GM18526 (cell line): Measurements from ENCODE around the gene AP2B1.

Experiments
- POLR2A ChIP-seq: IDR thresholded peaks from 3 replicates; pipeline ENCODE4 v1.6.1; 2011; ENCODE audit not compliant: insufficient read length; ENCODE audit errors: extremely low read depth

Gene AP2B1

DNA sequence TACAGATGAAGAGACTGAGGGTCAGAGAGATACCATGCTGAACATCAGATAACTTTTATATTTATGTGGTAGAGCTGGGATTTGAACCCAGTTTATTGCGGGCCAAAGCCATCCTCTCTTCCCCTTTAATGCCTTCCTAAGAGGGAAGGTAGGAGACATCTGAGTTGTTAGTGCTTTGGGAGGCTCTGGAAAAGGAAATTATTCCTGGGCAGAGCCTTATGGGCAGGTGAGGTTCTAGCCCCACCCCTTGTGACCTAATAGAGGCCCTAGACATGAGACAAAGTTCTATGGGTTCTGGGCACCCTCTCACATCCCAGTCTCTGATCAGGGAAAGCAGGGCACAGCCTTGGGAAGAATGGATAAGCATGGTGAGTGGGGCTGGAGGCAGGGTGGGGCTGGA lies 173.5 kb downstream of the AP2B1 start, which contains the start of gene C17orf50:
Gene C17orf50 (plus strand): TSS at position 301 of the 400 bp plus-strand sequence. CDS start 55 bp downstream, at position 356.
- no peak for TF ChIP-seq POLR2A

GRCh38 chr17:35761601-35762000 lies 174.5 kb downstream of the AP2B1 start:
- TF ChIP-seq POLR2A, result no peak

DNA sequence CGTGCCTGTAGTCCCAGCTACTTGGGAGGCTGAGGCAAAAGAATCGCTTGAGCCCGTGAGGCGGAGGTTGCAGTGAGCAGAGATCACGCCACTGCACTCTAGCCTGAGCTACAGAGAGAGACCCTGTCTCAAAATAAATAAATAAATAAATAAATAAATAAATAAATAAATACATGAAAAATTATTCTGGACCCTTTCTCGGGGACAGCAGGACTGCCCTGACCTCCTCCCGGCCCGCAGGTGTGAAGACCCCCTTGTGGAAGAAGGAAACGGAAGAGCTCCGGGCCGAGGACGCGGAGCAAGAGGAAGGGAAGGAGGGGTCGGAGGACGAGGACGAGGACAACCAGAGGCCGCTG lies 176.6 kb downstream of the AP2B1 start:
- no peak for TF ChIP-seq POLR2A

DNA sequence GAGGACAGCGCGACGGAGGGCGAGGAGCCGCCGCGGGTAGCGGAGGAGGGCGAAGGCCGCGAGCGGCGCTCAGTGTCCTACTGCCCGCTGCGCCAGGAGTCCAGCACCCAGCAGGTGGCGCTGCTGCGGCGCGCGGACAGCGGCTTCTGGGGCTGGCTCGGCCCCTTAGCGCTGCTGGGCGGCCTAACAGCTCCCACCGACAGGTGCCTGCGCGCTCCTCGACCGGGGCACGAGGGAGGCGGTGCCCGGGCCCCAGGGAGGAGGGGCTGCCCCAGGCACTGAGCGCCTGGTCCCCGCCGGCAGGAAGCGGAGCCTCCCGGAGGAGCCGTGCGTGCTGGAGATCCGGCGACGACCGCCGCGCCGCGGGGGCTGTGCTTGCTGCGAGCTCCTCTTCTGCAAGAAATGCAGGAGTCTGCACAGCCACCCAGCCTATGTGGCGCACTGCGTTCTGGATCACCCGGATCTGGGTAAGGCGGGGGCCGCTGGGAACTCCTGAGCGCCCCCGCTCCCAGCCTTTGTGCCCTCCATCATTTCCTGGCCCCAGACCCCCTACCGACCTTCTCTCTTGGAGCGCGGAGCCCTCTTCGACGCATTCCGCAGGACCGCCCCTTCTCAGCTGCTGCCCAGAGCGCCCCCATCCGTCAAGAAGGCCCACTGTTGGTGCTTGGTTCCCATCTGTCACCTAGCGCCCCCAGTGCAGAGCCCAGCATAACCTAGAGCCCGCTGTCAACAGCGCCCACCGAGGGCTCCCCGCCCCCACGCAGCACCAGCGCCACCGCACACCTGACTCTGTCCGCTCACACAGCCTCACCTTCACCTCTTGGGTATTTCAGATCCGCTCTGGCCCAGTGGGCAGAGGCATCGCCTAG lies 177.2 kb downstream of the AP2B1 start:
- TF ChIP-seq POLR2A, result no peak

GRCh38 chr17:35765086-35765710 lies 178.1 kb downstream of the AP2B1 start:
- no peak for TF ChIP-seq POLR2A

GRCh38 chr17:35765756-35766488 lies 178.8 kb downstream of the AP2B1 start:
- TF ChIP-seq POLR2A, result no peak

DNA sequence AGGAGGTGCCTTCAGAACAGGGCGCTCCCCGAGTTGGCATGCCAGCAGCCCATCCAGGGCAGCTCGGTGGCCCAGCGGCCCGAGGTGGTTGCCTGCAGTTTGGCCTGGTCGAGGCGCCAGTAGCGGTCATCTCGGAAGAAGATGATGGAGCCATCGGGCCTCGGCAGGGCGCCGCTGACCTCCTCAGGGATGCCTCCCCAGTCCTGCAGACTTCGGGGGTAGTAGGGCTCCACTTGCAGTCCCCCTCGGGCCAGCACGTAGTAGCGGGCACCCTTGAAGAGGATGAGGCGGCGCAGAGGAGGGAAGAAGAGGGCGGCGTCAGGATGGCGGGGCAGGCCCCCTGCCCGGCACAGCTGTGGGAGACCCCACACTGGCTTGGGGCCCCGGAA lies 179.4 kb downstream of the AP2B1 start:
- TF ChIP-seq POLR2A, result no peak

- TF ChIP-seq POLR2A, result no peak
These were observed 179.9 kb downstream of the AP2B1 start for GRCh38 chr17:35766903-35767510.

- TF ChIP-seq POLR2A, result no peak
These were observed 181.7 kb downstream of the AP2B1 start for GRCh38 chr17:35768797-35769196.

GRCh38 chr17:35769895-35770486 lies 182.9 kb downstream of the AP2B1 start:
- TF ChIP-seq POLR2A, result no peak

DNA sequence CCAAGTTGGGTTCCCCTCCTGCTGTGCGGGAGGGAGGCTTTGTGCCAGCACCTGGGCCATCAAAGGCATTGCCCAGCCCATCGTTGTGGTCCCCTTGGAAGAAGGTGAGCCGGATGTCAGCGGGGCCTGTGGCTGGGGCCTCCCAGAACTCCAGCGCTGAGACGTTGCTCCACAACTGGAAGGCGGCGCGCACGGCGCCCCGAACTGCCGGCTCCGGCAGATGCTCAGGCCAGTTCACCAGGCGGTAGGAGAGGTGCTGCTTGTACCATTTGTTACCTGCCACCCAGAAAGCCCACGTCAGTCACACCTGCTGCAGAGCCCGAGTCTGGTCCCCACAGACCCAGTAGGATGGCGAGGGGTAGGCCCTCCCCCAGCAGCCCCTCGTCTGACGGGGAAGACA lies 186.0 kb downstream of the AP2B1 start:
- TF ChIP-seq POLR2A, result no peak

GRCh38 chr17:35773679-35774425 lies 186.7 kb downstream of the AP2B1 start:
- no peak for TF ChIP-seq POLR2A

DNA sequence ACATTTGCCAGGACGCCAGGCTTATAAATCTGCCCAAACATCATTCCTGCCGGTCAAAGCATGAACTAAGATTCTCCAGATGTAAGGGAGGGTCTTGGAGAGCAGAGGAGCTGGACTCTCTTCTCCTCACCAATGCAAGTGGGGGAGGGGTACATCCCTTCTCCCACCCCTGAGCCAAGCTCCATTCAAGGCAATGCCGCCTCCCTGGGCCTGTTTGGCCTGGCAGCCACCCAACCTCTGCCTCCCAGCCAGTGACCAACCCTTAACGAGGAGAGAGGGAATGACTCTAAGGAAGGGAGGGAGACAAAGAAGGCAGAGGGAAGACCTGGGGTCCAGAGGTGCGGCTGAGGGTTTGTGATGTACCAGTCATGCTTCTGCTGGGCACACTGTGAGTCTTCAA lies 187.4 kb downstream of the AP2B1 start:
- no peak for TF ChIP-seq POLR2A

- TF ChIP-seq POLR2A, result no peak
These were observed 187.9 kb downstream of the AP2B1 start for GRCh38 chr17:35775039-35775438.
